ENCODE measurements around the gene TNKS1BP1.
"Not testable (repeated sequence)": the region's sequence is repeated elsewhere in the genome, so short reads cannot be mapped to it uniquely, and the experiment has no call there.

Gene TNKS1BP1

GRCh38 chr11:57340039-57340615 lies 15.4 kb upstream of the TNKS1BP1 start:
- Histone ChIP-seq H3K4me1 (ENCODE audit: control insufficient read depth in 1 of 2, insufficient read depth in 1 of 2, low read depth in 1 of 2, low read length in 1 of 2) (peaks cover 6 to 9% of the 10 kb centered on the region in 2 experiments), H3K36me3 (no peaks in the 10 kb centered on the region), H3K27me3 (peaks cover 10% of the 10 kb centered on the region), H3K27ac (no peak overlapping the region), H3K9me3 (no peaks in the 10 kb centered on the region), H3K4me3 (ENCODE audit: low read depth in 1 of 2, low read length in 1 of 2) (no peak overlapping the region)
- TF ChIP-seq, protein P1, sequence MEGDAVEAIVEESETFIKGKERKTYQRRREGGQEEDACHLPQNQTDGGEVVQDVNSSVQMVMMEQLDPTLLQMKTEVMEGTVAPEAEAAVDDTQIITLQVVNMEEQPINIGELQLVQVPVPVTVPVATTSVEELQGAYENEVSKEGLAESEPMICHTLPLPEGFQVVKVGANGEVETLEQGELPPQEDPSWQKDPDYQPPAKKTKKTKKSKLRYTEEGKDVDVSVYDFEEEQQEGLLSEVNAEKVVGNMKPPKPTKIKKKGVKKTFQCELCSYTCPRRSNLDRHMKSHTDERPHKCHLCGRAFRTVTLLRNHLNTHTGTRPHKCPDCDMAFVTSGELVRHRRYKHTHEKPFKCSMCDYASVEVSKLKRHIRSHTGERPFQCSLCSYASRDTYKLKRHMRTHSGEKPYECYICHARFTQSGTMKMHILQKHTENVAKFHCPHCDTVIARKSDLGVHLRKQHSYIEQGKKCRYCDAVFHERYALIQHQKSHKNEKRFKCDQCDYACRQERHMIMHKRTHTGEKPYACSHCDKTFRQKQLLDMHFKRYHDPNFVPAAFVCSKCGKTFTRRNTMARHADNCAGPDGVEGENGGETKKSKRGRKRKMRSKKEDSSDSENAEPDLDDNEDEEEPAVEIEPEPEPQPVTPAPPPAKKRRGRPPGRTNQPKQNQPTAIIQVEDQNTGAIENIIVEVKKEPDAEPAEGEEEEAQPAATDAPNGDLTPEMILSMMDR (IDR thresholded peaks at IDR 0.05): no peak

DNA sequence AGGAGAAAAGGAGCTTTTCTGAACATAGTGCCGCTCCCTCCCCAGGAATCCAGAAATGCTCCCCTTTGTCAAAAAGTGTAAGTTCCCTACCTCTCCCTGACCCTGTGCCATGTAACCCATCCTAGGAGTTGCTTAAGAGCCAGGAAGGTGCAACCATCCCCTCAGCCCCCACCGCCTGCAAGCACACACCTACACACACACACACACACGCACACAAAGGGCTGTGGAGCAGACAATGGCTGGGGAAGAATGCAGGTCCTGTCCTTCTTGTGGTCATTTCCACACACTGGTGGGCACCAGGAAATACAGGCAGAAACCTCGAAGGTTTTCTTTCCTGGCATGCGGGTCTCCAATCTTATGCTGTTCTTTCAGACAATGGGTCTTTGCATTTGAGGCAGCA lies 14.6 kb upstream of the TNKS1BP1 start:
- Histone ChIP-seq H3K27ac (no peak overlapping the region), H3K9me3 (no peaks in the 10 kb centered on the region), H3K4me3 (ENCODE audit: low read depth in 1 of 2, low read length in 1 of 2) (no peak overlapping the region), H3K4me1 (ENCODE audit: control insufficient read depth in 1 of 2, insufficient read depth in 1 of 2, low read depth in 1 of 2, low read length in 1 of 2) (peaks cover 6 to 12% of the 10 kb centered on the region in 2 experiments), H3K27me3 (peaks cover 10% of the 10 kb centered on the region), H3K36me3 (no peaks in the 10 kb centered on the region)
- TF ChIP-seq, protein P1 (IDR thresholded peaks at IDR 0.05): no peak

DNA sequence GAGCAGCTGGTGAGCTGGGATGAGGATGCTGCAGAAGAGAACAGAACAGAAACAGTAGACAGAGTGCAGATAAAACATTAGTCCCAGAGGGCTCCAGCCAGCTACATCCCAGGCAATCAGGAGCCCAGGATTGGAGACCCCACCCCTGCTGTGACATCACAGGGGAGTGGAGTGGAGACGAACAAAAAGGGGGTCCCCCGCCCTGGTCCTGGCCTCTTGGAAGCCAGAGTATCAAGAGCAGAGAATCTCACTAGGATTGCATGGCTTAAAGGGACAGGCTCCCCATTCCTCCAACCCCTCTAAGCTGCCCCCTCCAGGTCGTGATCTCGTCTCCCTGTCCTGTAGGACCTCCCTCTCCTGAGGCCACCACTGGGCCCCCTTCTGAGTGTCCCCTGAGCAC lies 13.4 kb upstream of the TNKS1BP1 start, which contains the start of gene P2RX3:
P2RX3 (plus strand) TSS at position 211 of the 400 bp plus-strand sequence. CDS start 199 bp downstream, outside the sequence.
- no peak within 1 kb of the TSS for H3K4me3 ChIP-seq (ENCODE audit: low read depth in 1 of 2, low read length in 1 of 2)
- no peak within 1 kb of the TSS for H3K27ac ChIP-seq
- no peaks in the 10 kb centered on the region for H3K36me3 ChIP-seq
- no peaks in the 10 kb centered on the region for H3K9me3 ChIP-seq
- peaks cover 6 to 12% of the 10 kb centered on the region in 2 experiments for H3K4me1 ChIP-seq (ENCODE audit: control insufficient read depth in 1 of 2, insufficient read depth in 1 of 2, low read depth in 1 of 2, low read length in 1 of 2)
- H3K27me3 ChIP-seq: peaks cover 10% of the 10 kb centered on the region
- TF ChIP-seq, protein P1 (IDR thresholded peaks at IDR 0.05): no peak

DNA sequence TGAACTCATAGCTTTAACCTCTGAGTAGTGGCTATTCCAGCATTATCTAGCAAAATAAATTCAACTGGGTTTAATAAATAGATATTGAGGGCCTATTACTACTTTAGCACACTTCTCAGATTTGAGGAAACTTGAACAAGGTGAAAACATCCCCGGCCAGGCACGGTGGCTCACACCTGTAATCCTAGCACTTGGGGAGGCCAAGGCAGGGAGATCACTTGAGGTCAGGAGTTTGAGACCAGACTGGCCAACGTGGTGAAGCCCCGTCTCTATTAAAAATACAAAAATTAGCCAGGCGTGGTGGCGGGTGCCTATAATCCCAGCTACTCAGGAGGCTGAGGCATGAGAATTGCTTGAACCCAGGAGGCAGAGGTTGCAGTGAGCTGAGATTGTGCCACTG lies 12.1 kb upstream of the TNKS1BP1 start:
- peaks cover 6 to 12% of the 10 kb centered on the region in 2 experiments for H3K4me1 ChIP-seq (ENCODE audit: control insufficient read depth in 1 of 2, insufficient read depth in 1 of 2, low read depth in 1 of 2, low read length in 1 of 2)
- not testable (repeated sequence) for H3K4me3 ChIP-seq (ENCODE audit: low read depth in 1 of 2, low read length in 1 of 2); H3K27ac ChIP-seq; H3K9me3 ChIP-seq; H3K27me3 ChIP-seq
- H3K36me3 ChIP-seq: peaks cover 11% of the 10 kb centered on the region

DNA sequence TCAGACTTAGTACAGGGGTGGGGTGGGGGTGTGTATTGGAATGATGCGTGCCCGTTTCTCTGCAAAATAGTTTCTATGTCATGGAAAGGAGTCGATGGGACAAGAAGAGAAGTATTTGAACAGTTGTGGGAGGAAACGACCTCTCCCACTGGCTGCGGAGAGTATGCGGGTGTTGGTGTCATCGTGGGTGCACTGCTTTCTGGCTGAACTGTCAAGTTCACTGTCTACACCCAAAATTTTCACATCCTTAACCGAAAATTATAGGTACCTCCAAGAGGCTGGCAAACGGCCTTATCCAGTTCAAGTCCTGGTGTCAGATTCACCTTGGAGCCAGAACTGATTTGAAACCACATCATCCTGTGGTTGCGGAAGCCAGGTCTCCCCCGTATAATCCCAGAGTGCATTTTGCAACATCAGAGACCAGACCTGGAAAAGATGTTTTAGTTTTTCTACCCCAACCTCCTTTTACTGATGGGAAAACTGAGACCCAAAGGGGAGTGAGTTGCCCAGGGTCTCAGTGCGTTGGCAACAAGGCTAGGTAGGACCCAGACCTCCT lies 11.4 kb upstream of the TNKS1BP1 start:
- no peaks in the 10 kb centered on the region for H3K9me3 ChIP-seq
- peaks cover 10% of the 10 kb centered on the region for H3K27me3 ChIP-seq
- H3K4me3 ChIP-seq (ENCODE audit: low read depth in 1 of 2, low read length in 1 of 2): peak overlapping the region; percentile 62 to 80
- TF ChIP-seq, protein P1 (IDR thresholded peaks at IDR 0.05): no peak
- H3K36me3 ChIP-seq: peaks cover 18% of the 10 kb centered on the region
- H3K4me1 ChIP-seq (ENCODE audit: control insufficient read depth in 1 of 2, insufficient read depth in 1 of 2, low read depth in 1 of 2, low read length in 1 of 2): peaks cover 6 to 12% of the 10 kb centered on the region in 2 experiments
- H3K27ac ChIP-seq: peak overlapping the region; percentile 37

DNA sequence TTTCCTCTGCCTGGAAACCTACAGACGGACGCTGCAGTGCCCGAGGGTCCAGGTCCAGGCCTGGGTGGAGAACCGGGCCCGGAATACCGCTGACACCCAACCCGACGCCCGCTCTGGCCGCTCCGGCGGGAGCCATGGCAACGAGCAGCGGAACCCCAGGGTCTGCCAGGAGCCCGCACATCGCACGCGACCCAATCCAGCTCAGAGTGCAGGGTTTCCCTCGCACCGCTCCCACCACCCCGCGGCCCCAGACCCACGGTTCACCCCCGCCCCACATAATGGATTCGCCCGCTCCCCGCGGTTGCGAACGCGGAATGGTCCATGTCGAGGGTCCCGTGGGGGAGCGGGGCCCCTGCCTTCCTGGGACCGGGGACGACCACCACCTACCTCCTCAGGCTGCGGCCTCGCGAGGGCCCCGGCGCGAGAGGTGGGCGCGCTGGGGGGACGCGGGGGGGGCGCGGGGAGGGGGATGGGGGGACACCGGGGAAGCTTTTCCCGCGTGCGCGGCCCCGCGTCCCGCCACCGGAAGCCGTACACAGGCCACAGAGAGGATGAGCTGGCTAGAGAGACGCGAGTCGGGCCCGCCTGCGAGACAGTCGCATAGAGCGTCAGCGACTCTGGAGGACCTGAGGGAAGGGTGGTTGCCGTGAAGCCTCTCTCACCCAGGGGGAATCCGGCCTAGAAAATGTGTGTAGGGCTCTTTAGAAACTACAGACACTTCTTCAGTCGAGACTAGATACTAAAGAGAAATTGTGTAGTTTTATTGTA lies 10.8 kb upstream of the TNKS1BP1 start, which contains the start of gene SSRP1:
SSRP1 (minus strand) TSS at position 550 of the 768 bp plus-strand sequence. CDS start 771 bp downstream, outside the sequence.
- Histone ChIP-seq H3K4me1 (ENCODE audit: control insufficient read depth in 1 of 2, insufficient read depth in 1 of 2, low read depth in 1 of 2, low read length in 1 of 2) (peaks cover 6 to 12% of the 10 kb centered on the region in 2 experiments), H3K9me3 (no peaks in the 10 kb centered on the region), H3K27ac (peak within 1 kb of the TSS; percentile 37), H3K27me3 (peaks cover 8% of the 10 kb centered on the region), H3K4me3 (ENCODE audit: low read depth in 1 of 2, low read length in 1 of 2) (peak within 1 kb of the TSS; percentile 62 to 80), H3K36me3 (peaks cover 23% of the 10 kb centered on the region)
- TF ChIP-seq, protein P1 (IDR thresholded peaks at IDR 0.05): no peak

Data from neutrophil (primary cell).